Measurements from ENCODE around the gene SIL1. TPM values are rescaled to one million over a fixed set of nuclear protein-coding genes. Genes with fewer than 3 reads are reported as not detected.

Gene SIL1
- total RNA-seq, 1 donor from 2014 or later = 29.9 TPM

GRCh38 chr5:139023286-139023685 lies 174.9 kb downstream of the SIL1 start:
- TF ChIP-seq CTCF (IDR thresholded peaks at IDR 0.05; ENCODE audit: insufficient read depth, low read length, poor library complexity, severe bottlenecking) = no peak
- DNase-seq (ENCODE audit: low read depth) = no peak
- H3K36me3 ChIP-seq (ENCODE audit: control insufficient read depth, insufficient read depth, low read length) = no peaks in the 10 kb centered on the region
- H3K27me3 ChIP-seq (ENCODE audit: control insufficient read depth, insufficient read depth, low read length) = no peaks in the 10 kb centered on the region
- no peak overlapping the region for H3K4me3 ChIP-seq (ENCODE audit: low read depth, low read length)

GRCh38 chr5:139022528-139022927 lies 175.6 kb downstream of the SIL1 start:
- H3K4me3 ChIP-seq (ENCODE audit: low read depth, low read length) = no peak overlapping the region
- TF ChIP-seq CTCF (IDR thresholded peaks at IDR 0.05; ENCODE audit: insufficient read depth, low read length, poor library complexity, severe bottlenecking) = no peak
- no peaks in the 10 kb centered on the region for H3K27me3 ChIP-seq (ENCODE audit: control insufficient read depth, insufficient read depth, low read length)
- no peak for DNase-seq (ENCODE audit: low read depth)
- H3K36me3 ChIP-seq (ENCODE audit: control insufficient read depth, insufficient read depth, low read length) = no peaks in the 10 kb centered on the region

GRCh38 chr5:139021346-139021745 lies 176.8 kb downstream of the SIL1 start:
- no peak for DNase-seq (ENCODE audit: low read depth)
- Histone ChIP-seq H3K27me3 (ENCODE audit: control insufficient read depth, insufficient read depth, low read length) (no peaks in the 10 kb centered on the region), H3K4me3 (ENCODE audit: low read depth, low read length) (no peak overlapping the region), H3K36me3 (ENCODE audit: control insufficient read depth, insufficient read depth, low read length) (no peaks in the 10 kb centered on the region)
- TF ChIP-seq CTCF (IDR thresholded peaks at IDR 0.05; ENCODE audit: insufficient read depth, low read length, poor library complexity, severe bottlenecking) = no peak

- DNase-seq (ENCODE audit: low read depth) = no peak
- H3K4me3 ChIP-seq (ENCODE audit: low read depth, low read length) = no peak overlapping the region
- H3K27me3 ChIP-seq (ENCODE audit: control insufficient read depth, insufficient read depth, low read length) = no peaks in the 10 kb centered on the region
- H3K36me3 ChIP-seq (ENCODE audit: control insufficient read depth, insufficient read depth, low read length) = no peaks in the 10 kb centered on the region
- no peak for TF ChIP-seq CTCF (IDR thresholded peaks at IDR 0.05; ENCODE audit: insufficient read depth, low read length, poor library complexity, severe bottlenecking)
These were observed 178.3 kb downstream of the SIL1 start for GRCh38 chr5:139019880-139020279.

- no peak overlapping the region for H3K4me3 ChIP-seq (ENCODE audit: low read depth, low read length)
- TF ChIP-seq CTCF (IDR thresholded peaks at IDR 0.05; ENCODE audit: insufficient read depth, low read length, poor library complexity, severe bottlenecking) = no peak
These were observed 179.0 kb downstream of the SIL1 start for GRCh38 chr5:139019211-139019610.

GRCh38 chr5:139017624-139018023 lies 180.5 kb downstream of the SIL1 start:
- H3K36me3 ChIP-seq (ENCODE audit: control insufficient read depth, insufficient read depth, low read length) = no peaks in the 10 kb centered on the region
- H3K4me3 ChIP-seq (ENCODE audit: low read depth, low read length) = no peak overlapping the region
- no peak for TF ChIP-seq CTCF (IDR thresholded peaks at IDR 0.05; ENCODE audit: insufficient read depth, low read length, poor library complexity, severe bottlenecking)
- no peak for DNase-seq (ENCODE audit: low read depth)
- H3K27me3 ChIP-seq (ENCODE audit: control insufficient read depth, insufficient read depth, low read length) = no peaks in the 10 kb centered on the region

More at GRCh38 chr5:139019211-139019610, 179.0 kb downstream of the SIL1 start:
- Histone ChIP-seq H3K36me3 (ENCODE audit: control insufficient read depth, insufficient read depth, low read length) (no peaks in the 10 kb centered on the region), H3K27me3 (ENCODE audit: control insufficient read depth, insufficient read depth, low read length) (no peaks in the 10 kb centered on the region)
- no peak for DNase-seq (ENCODE audit: low read depth)
